A673 (cell line): ENCODE data around the gene TFF2. TPM values are rescaled to one million over a fixed set of nuclear protein-coding genes. Genes with fewer than 3 reads are reported as not detected.
A peak's percentile ranks its signal among the peaks of the same experiment; 100 is the strongest.

Experiments
- BruUV-seq: library from RNA; stranded (reverse); fragments of 400-500 nt; replicated peaks from 2 replicates; lab custom pipeline; 2021; lab: Mats Ljungman, UMichigan
- CTCF ChIA-PET: fragments of 300-600 bp; sonication (Branson Sonifier 250); formaldehyde crosslinking; loops from one replicate; lab custom pipeline; 2022; ENCODE audit warnings: antibody characterized with exemption; lab: Charles Lee
- POLR2A ChIA-PET: fragments of 300-600 bp; sonication (Branson Sonifier 250); formaldehyde crosslinking; loops from one replicate; lab custom pipeline; 2022; ENCODE audit warnings: antibody characterized with exemption; ENCODE audit not compliant: low non-redundant PET; lab: Charles Lee
- DNase-seq: peaks from one replicate; pipeline ENCODE4 v3.0.0-alpha.2; 2015; ENCODE audit warnings: low spot score
- H3K27ac ChIP-seq: fragments of 200-600 bp; sonication (generic); 2 replicates; pipeline ENCODE4 v1.5.1; 2016; ENCODE audit warnings: mixed run types, low read depth, mild to moderate bottlenecking, mixed read lengths, antibody characterized with exemption, low read length; ENCODE audit not compliant: poor library complexity, severe bottlenecking
- H3K27me3 ChIP-seq: fragments of 200-600 bp; sonication (generic); replicated peaks from 2 replicates; pipeline ENCODE4 v1.6.1; 2017; ENCODE audit warnings: mixed run types, low read depth, mild to moderate bottlenecking, mixed read lengths, antibody characterized with exemption, low read length; ENCODE audit not compliant: insufficient read depth, poor library complexity
- H3K36me3 ChIP-seq: fragments of 200-600 bp; sonication (generic); 2 replicates; pipeline ENCODE4 v1.6.1; 2016; ENCODE audit warnings: mixed run types, mild to moderate bottlenecking, mixed read lengths, antibody characterized with exemption, low read length; ENCODE audit not compliant: insufficient read depth, poor library complexity, severe bottlenecking
- H3K4me1 ChIP-seq: fragments of 200-600 bp; sonication (generic); 2 replicates; pipeline ENCODE4 v1.6.1; 2017; ENCODE audit warnings: mixed run types, mild to moderate bottlenecking, mixed read lengths, antibody characterized with exemption, low read length; ENCODE audit not compliant: insufficient read depth, poor library complexity, severe bottlenecking
- H3K4me3 ChIP-seq: fragments of 200-600 bp; sonication (generic); 2 replicates; pipeline ENCODE4 v1.5.1; 2016; ENCODE audit warnings: low read depth, mixed run types, mild to moderate bottlenecking, mixed read lengths, low read length; ENCODE audit not compliant: poor library complexity, severe bottlenecking
- H3K9me3 ChIP-seq: fragments of 200-600 bp; sonication (generic); 2 replicates; pipeline ENCODE4 v1.6.1; 2016; ENCODE audit warnings: mixed run types, low read depth, mild to moderate bottlenecking, mixed read lengths, antibody characterized with exemption, low read length; ENCODE audit not compliant: poor library complexity, severe bottlenecking
- CTCF ChIP-seq: fragments of 300-800, 200-600 bp; sonication (generic); conservative IDR thresholded peaks from 2 replicates; pipeline ENCODE4 v1.5.1; 2017; ENCODE audit warnings: low read depth, mild to moderate bottlenecking, antibody characterized with exemption, low read length, moderate library complexity, mixed read lengths
- EZH2 ChIP-seq: fragments of 200-600 bp; sonication (generic); IDR thresholded peaks from 2 replicates; pipeline ENCODE4 v1.6.1; 2017; ENCODE audit warnings: borderline replicate concordance, low read depth, mild to moderate bottlenecking, mixed read lengths, antibody characterized with exemption, low read length; ENCODE audit not compliant: poor library complexity, severe bottlenecking
- intact Hi-C: fragments of 100-400 bp; cut with micrococcal nuclease; formaldehyde crosslinking; loops from one replicate; pipeline ENCODE4 v1.10.0; 2022; ENCODE audit not compliant: unreplicated experiment
- total RNA-seq: library from RNA; stranded (reverse); gene quantifications from 2 replicates; pipeline ENCODE4 v1.2.3, GENCODE V29; 2021

The TFF2 gene
- total RNA-seq, 1 experiment from 2014 or later: not detected

- Histone ChIP-seq H3K27ac (no peak overlapping the region), H3K36me3 (no peaks in the 10 kb centered on the region), H3K27me3 (no peaks in the 10 kb centered on the region), H3K4me3 (no peak overlapping the region), H3K4me1 (peaks cover 7% of the 10 kb centered on the region), H3K9me3 (no peaks in the 10 kb centered on the region)
- DNase-seq: no peak
- intact Hi-C loops: no loop called here
- POLR2A ChIA-PET: no interaction called here
- TF ChIP-seq EZH2: no peak
- no peak for TF ChIP-seq CTCF
- CTCF ChIA-PET: no interaction called here
- no TSS peak for BruUV-seq
Observed at GRCh38 chr21:42382915-42383314, 32.1 kb upstream of the TFF2 start.

- Histone ChIP-seq H3K27ac (no peak overlapping the region), H3K9me3 (no peaks in the 10 kb centered on the region), H3K27me3 (no peaks in the 10 kb centered on the region), H3K4me3 (no peak overlapping the region), H3K36me3 (no peaks in the 10 kb centered on the region), H3K4me1 (no peaks in the 10 kb centered on the region)
- no TSS peak for BruUV-seq
- peak; percentile 35 for DNase-seq
- POLR2A ChIA-PET: no interaction called here
- CTCF ChIA-PET: no interaction called here
- intact Hi-C loops: no loop called here
- peak; percentile 70 for TF ChIP-seq CTCF
- no peak for TF ChIP-seq EZH2
Observed at GRCh38 chr21:42381347-42381984, 30.7 kb upstream of the TFF2 start.

DNA sequence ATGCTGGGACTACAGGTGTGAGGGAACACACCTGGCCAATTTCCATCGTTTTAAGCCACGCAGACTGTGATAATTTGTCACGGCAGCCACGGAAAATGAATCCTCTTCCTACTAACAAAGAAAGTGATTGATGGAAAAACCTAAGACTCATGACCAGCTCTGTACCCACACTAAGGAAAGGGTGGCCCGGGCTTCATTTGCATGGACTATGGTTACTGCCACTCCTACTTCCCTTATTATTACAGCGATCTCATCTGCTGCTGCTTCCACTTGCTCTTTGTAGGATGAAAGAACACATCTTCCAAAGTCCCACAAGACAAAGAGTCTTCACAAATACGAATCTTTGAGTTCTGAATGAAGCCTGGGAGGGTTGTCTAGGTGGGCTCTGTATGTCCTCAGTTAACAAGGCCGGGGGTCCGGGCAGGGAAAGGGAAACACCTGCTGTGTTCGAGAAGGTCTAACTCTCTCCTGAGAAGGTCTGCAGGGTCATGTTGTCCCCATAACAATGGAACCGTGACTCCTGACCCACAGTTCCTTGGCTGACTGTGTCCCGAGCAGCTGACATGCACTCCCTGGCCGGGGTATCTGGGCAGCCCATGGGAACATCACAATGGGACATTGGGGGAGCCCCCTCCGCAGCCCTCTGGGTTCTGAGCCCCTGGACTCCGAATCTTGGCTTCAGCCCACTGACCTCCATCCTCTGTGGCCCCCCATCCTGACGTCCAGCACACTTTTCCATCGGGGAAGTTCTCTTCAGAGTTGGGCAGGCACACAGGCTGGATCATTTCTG, 28.8 kb upstream of the TFF2 start:
- H3K4me3 ChIP-seq: no peak overlapping the region
- ChIA-PET CTCF (no interaction called here), POLR2A (no interaction called here)
- H3K27ac ChIP-seq: no peak overlapping the region
- BruUV-seq: no TSS peak
- intact Hi-C loops: no loop called here
- H3K4me1 ChIP-seq: no peaks in the 10 kb centered on the region
- no peaks in the 10 kb centered on the region for H3K36me3 ChIP-seq
- DNase-seq: no peak
- no peaks in the 10 kb centered on the region for H3K9me3 ChIP-seq
- TF ChIP-seq CTCF: no peak
- TF ChIP-seq EZH2: no peak
- no peaks in the 10 kb centered on the region for H3K27me3 ChIP-seq
